ENCODE measurements around the gene ESYT3.

Gene ESYT3

DNA sequence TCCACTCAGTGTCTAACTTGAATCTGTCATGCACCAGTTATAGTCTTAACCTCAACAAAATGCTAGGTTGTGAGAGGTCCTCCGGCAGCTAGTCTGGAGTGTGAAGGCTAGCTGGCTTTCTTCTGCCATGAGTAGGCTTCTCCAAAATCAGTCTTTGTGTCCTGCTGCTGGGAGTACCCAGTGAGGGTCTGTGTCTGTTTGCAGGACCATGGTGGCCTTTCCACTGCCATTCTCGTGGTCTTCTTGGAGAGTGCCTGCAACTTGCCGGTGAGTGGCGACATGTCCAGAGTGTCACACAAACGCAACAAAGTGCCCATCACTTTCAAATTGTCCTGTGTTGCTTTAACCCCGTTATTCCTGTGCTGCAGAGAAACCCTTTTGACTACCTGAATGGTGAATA is 34.0 kb downstream of the ESYT3 start:
- DNase-seq (ENCODE audit: low read depth), result no peak
- no peak overlapping the region for H3K4me3 ChIP-seq (ENCODE audit: low read depth, low read length)
- TF ChIP-seq, protein P1, sequence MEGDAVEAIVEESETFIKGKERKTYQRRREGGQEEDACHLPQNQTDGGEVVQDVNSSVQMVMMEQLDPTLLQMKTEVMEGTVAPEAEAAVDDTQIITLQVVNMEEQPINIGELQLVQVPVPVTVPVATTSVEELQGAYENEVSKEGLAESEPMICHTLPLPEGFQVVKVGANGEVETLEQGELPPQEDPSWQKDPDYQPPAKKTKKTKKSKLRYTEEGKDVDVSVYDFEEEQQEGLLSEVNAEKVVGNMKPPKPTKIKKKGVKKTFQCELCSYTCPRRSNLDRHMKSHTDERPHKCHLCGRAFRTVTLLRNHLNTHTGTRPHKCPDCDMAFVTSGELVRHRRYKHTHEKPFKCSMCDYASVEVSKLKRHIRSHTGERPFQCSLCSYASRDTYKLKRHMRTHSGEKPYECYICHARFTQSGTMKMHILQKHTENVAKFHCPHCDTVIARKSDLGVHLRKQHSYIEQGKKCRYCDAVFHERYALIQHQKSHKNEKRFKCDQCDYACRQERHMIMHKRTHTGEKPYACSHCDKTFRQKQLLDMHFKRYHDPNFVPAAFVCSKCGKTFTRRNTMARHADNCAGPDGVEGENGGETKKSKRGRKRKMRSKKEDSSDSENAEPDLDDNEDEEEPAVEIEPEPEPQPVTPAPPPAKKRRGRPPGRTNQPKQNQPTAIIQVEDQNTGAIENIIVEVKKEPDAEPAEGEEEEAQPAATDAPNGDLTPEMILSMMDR (IDR thresholded peaks at IDR 0.05; ENCODE audit: low read depth, low read length, missing control alignments), result no peak

- DNase-seq (ENCODE audit: low read depth), result no peak
- TF ChIP-seq, protein P1 (IDR thresholded peaks at IDR 0.05; ENCODE audit: low read depth, low read length, missing control alignments), result no peak
- no peak overlapping the region for H3K4me3 ChIP-seq (ENCODE audit: low read depth, low read length)
Observed at GRCh38 chr3:138468886-138469285, 34.5 kb downstream of the ESYT3 start.

- DNase-seq (ENCODE audit: low read depth), result no peak
- no peak overlapping the region for H3K4me3 ChIP-seq (ENCODE audit: low read depth, low read length)
- TF ChIP-seq, protein P1 (IDR thresholded peaks at IDR 0.05; ENCODE audit: low read depth, low read length, missing control alignments), result no peak
Observed at GRCh38 chr3:138469874-138470273, 35.5 kb downstream of the ESYT3 start.

GRCh38 chr3:138470687-138471086 is 36.3 kb downstream of the ESYT3 start:
- no peak for DNase-seq (ENCODE audit: low read depth)
- TF ChIP-seq, protein P1 (IDR thresholded peaks at IDR 0.05; ENCODE audit: low read depth, low read length, missing control alignments), result no peak
- H3K4me3 ChIP-seq (ENCODE audit: low read depth, low read length), result no peak overlapping the region

DNA sequence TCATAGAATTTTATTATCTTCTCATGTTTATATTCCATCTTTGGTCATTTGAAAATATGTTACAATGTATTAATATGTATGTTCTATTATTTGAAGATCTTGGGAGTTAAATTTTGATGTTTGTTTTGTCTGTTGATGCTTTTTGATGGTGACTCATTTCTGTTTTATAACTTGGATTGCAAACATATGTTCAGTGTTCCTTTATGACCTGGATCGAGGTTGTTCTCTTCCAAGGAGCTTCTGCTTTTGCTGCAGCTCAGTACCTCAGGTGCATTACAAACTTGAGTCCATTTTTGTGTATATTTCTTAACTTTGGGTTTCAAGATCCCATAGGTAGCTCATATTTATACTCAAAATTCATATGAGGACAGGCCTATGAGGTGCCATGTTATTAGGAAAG is 37.1 kb downstream of the ESYT3 start:
- no peak for DNase-seq (ENCODE audit: low read depth)
- TF ChIP-seq, protein P1 (IDR thresholded peaks at IDR 0.05; ENCODE audit: low read depth, low read length, missing control alignments), result no peak
- no peak overlapping the region for H3K4me3 ChIP-seq (ENCODE audit: low read depth, low read length)

GRCh38 chr3:138472141-138472825 is 37.9 kb downstream of the ESYT3 start:
- TF ChIP-seq, protein P1 (IDR thresholded peaks at IDR 0.05; ENCODE audit: low read depth, low read length, missing control alignments), result no peak
- DNase-seq (ENCODE audit: low read depth), result no peak
- H3K4me3 ChIP-seq (ENCODE audit: low read depth, low read length), result no peak overlapping the region

GRCh38 chr3:138473391-138473790 is 39.0 kb downstream of the ESYT3 start:
- no peak for DNase-seq (ENCODE audit: low read depth)
- no peak overlapping the region for H3K4me3 ChIP-seq (ENCODE audit: low read depth, low read length)
- TF ChIP-seq, protein P1 (IDR thresholded peaks at IDR 0.05; ENCODE audit: low read depth, low read length, missing control alignments), result no peak
